ENCODE measurements around the gene MIER3. TPM values are rescaled to one million over a fixed set of nuclear protein-coding genes. Genes with fewer than 3 reads are reported as not detected.
"Not testable (repeated sequence)": the region's sequence is repeated elsewhere in the genome, so short reads cannot be mapped to it uniquely, and the experiment has no call there.

MIER3 gene
- total and polyA plus RNA-seq, 8 donors = 16.6 to 39.9 (median 36.5) TPM

- no peak for DNase-seq
- intact Hi-C loops (cut with DNase I) = no loop called here
- no peak overlapping the region for H3K27ac ChIP-seq
- ATAC-seq = no peak
- TF ChIP-seq CTCF (IDR thresholded peaks at IDR 0.05) = no peak
- no peaks in the 10 kb centered on the region for H3K36me3 ChIP-seq
- no peaks in the 10 kb centered on the region for H3K4me1 ChIP-seq
- H3K27me3 ChIP-seq = no peaks in the 10 kb centered on the region
- no peaks in the 10 kb centered on the region for H3K9me3 ChIP-seq
- no peak overlapping the region for H3K4me3 ChIP-seq
Observed at GRCh38 chr5:56983593-56984361, 31.9 kb upstream of the MIER3 start.

DNA sequence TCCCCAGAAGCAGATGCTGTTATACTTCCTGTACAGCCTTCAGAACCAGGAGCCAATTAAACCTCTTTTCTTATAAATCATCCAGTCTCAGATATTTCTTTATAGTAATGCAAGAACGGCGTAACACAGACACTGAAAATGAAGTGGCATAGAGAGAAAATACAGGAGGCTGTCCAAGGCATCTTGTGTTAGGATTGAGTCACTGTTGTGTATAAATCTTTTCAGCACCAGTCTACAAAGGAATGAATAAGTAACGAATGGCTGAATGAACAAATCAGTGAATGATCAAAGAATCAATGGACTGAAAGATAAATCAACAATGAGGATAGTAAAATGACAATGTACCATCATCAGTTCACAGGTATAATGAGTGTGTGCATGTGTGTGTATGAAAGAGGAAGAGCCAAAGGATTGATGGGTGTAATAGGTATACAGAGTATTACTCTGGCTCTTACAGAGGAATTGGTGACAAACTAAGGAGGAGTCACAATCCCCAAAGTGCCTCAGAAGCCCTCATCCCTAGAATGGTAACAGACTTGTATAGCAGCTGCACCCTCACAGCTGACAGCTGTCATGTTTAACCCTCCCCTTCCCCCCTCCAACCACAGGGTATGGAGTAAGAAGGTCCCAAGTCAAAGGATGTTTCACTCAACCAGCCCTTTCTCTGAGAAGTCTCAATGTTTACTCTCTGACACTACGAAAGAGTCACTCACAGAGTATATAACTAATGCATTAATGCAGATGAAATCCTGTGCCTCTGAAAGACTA lies 29.8 kb upstream of the MIER3 start:
- Histone ChIP-seq H3K4me1 (no peaks in the 10 kb centered on the region), H3K27ac (no peak overlapping the region), H3K36me3 (no peaks in the 10 kb centered on the region), H3K27me3 (no peaks in the 10 kb centered on the region), H3K4me3 (no peak overlapping the region), H3K9me3 (no peaks in the 10 kb centered on the region)
- no peak for TF ChIP-seq CTCF (IDR thresholded peaks at IDR 0.05)
- intact Hi-C loops (cut with DNase I) = no loop called here
- ATAC-seq = no peak
- no peak for DNase-seq

GRCh38 chr5:56979968-56980367 lies 28.0 kb upstream of the MIER3 start:
- DNase-seq (no peak), ATAC-seq (no peak)
- Histone ChIP-seq H3K4me1 (no peaks in the 10 kb centered on the region), H3K36me3 (no peaks in the 10 kb centered on the region), H3K4me3 (no peak overlapping the region), H3K9me3 (no peaks in the 10 kb centered on the region), H3K27ac (no peak overlapping the region), H3K27me3 (peaks cover 0 to 1% of the 10 kb centered on the region in 2 donors)
- TF ChIP-seq CTCF (IDR thresholded peaks at IDR 0.05) = no peak
- intact Hi-C loops (cut with DNase I) = no loop called here

DNA sequence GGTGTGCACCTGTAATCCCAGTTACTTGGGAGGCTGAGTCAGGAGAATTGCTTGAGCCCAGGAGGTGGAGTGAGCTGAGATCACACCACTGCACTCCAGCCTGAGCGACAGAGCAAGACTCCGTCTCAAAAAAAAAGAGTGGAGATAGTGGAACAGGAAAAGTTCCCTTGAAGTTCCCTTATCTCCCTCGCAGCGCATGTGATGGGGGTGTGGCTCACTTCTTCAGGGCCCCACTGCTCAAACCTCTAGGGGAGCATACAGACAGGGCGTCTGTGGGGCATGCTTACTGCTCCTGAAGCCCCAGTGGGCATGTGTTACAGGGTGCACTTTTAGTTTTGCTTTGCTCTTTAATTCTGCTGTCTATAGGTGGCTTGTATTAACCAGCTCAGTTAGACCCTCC lies 27.6 kb upstream of the MIER3 start:
- H3K4me1 ChIP-seq; H3K27me3 ChIP-seq; H3K36me3 ChIP-seq; DNase-seq; ATAC-seq; intact Hi-C loops (cut with DNase I); H3K4me3 ChIP-seq; H3K9me3 ChIP-seq; H3K27ac ChIP-seq: not testable (repeated sequence)

DNA sequence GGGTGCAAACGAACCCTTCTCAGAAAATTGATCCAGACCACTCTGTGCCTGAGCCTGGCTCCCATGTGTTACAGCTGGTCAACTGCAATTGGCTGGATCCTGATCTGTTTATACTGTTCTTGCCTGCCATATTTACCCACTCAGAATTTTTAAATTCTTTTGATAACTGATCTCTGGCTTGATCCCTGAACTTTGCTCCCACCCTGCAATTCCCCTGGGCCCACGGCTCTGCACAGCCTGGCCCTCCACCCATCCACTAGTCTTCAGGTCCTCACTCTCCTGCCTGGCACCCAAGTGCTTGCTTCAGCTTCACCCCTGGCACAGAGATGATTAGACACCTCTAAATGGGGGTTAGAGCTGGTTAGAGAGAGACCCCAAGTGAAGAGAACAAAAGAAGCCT lies 25.9 kb upstream of the MIER3 start:
- no peaks in the 10 kb centered on the region for H3K9me3 ChIP-seq
- H3K36me3 ChIP-seq = no peaks in the 10 kb centered on the region
- intact Hi-C loops (cut with DNase I) = no loop called here
- no peak for DNase-seq
- peaks cover 0 to 15% of the 10 kb centered on the region in 2 donors for H3K27me3 ChIP-seq
- H3K27ac ChIP-seq = no peak overlapping the region
- no peaks in the 10 kb centered on the region for H3K4me1 ChIP-seq
- no peak for ATAC-seq
- H3K4me3 ChIP-seq = no peak overlapping the region
- TF ChIP-seq CTCF (IDR thresholded peaks at IDR 0.05) = no peak

All from left lung (tissue), 10 donors.